RWPE2 (cell line): ENCODE measurements around the gene ADAR.
"Not testable (repeated sequence)": the region's sequence is repeated elsewhere in the genome, so short reads cannot be mapped to it uniquely, and the experiment has no call there.

ENCODE experiments used
- ATAC-seq: fragments of 200-7000 bp; cut with Tn5 transposase; 3 replicates; pipeline ENCODE4 v1.9.1; 2021; ENCODE audit warnings: low read depth
- DNase-seq: peaks from one replicate; pipeline ENCODE4 v3.0.0-alpha.2; 2020; ENCODE audit warnings: low spot score
- H3K27ac ChIP-seq: fragments of 450-650 bp; 2 replicates; pipeline ENCODE4 v1.5.1; 2017; ENCODE audit warnings: mild to moderate bottlenecking; ENCODE audit not compliant: poor library complexity, severe bottlenecking
- H3K27me3 ChIP-seq: fragments of 250-450 bp; sonication (Bioruptor Pico); 2 replicates; pipeline ENCODE4 v1.5.1; 2021; ENCODE audit warnings: mild to moderate bottlenecking, moderate library complexity; ENCODE audit not compliant: insufficient read depth, poor library complexity, severe bottlenecking
- H3K36me3 ChIP-seq: fragments of 250-450 bp; sonication (Bioruptor Pico); 2 replicates; pipeline ENCODE4 v1.5.1; 2020; ENCODE audit warnings: low read depth, mild to moderate bottlenecking, moderate library complexity
- H3K4me1 ChIP-seq: fragments of 250-450 bp; sonication (Bioruptor Pico); 2 replicates; pipeline ENCODE4 v1.5.1; 2021; ENCODE audit warnings: mild to moderate bottlenecking, moderate library complexity; ENCODE audit not compliant: insufficient read depth, poor library complexity, severe bottlenecking
- H3K4me3 ChIP-seq: fragments of 250-450 bp; sonication (Bioruptor Pico); 2 replicates; pipeline ENCODE4 v1.5.1; 2021; ENCODE audit warnings: mild to moderate bottlenecking, moderate library complexity; ENCODE audit not compliant: severe bottlenecking
- H3K9me3 ChIP-seq: fragments of 250-450 bp; sonication (Bioruptor Pico); 2 replicates; pipeline ENCODE4 v1.5.1; 2021; ENCODE audit warnings: mild to moderate bottlenecking, moderate library complexity; ENCODE audit not compliant: severe bottlenecking
- CTCF ChIP-seq: fragments of 450-650 bp; IDR thresholded peaks from one replicate; pipeline ENCODE4 v1.5.1; 2017; ENCODE audit warnings: mild to moderate bottlenecking, moderate library complexity; ENCODE audit not compliant: poor library complexity, severe bottlenecking

The ADAR gene

GRCh38 chr1:154607609-154608396 lies at the start of gene ADAR:
Gene ADAR, minus strand, starts transcription at chr1:154608186. Its CDS starts 180 bp downstream, at chr1:154608006.
- Histone ChIP-seq H3K27ac (peak within 1 kb of the TSS; percentile 82), H3K9me3 (no peaks in the 10 kb centered on the region), H3K36me3 (peaks cover 12% of the 10 kb centered on the region), H3K27me3 (no peaks in the 10 kb centered on the region), H3K4me1 (peaks cover 5% of the 10 kb centered on the region), H3K4me3 (peak within 1 kb of the TSS; percentile 74)
- ATAC-seq (peak; percentile 75), DNase-seq (peak; percentile 90)
- no peak for TF ChIP-seq CTCF

GRCh38 chr1:154657556-154657955 lies 49.6 kb upstream of the ADAR start:
- Histone ChIP-seq H3K27ac (no peak overlapping the region), H3K27me3 (peaks cover 31% of the 10 kb centered on the region), H3K4me1 (no peaks in the 10 kb centered on the region), H3K4me3 (no peak overlapping the region), H3K9me3 (no peaks in the 10 kb centered on the region), H3K36me3 (no peaks in the 10 kb centered on the region)
- no peak for ATAC-seq
- DNase-seq: no peak
- TF ChIP-seq CTCF: no peak

GRCh38 chr1:154652893-154653292 lies 44.9 kb upstream of the ADAR start:
- Histone ChIP-seq H3K36me3 (no peaks in the 10 kb centered on the region), H3K4me3 (no peak overlapping the region), H3K27me3 (peaks cover 32% of the 10 kb centered on the region), H3K27ac (no peak overlapping the region), H3K9me3 (no peaks in the 10 kb centered on the region), H3K4me1 (no peaks in the 10 kb centered on the region)
- DNase-seq: no peak
- no peak for ATAC-seq
- TF ChIP-seq CTCF: no peak

DNA sequence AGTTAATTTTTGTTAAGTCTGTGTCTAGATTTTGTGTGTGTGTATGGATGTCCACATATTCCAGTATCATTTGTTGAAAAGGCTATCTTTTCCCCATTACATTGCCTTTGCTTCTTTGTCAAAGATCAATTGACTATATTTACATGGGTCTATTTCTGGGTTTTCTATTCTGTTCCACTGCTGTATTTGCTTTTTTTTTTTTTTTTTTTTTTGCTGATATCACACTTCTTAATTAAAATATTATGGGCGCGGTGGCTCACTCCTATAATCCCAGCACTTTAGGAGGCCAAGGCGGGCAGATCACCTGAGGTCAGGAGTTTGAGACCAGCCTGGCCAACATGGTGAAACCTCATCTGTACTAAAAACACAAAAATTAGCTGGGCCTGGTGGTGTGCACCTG lies 36.7 kb upstream of the ADAR start:
- not testable (repeated sequence) for ATAC-seq, DNase-seq, H3K9me3 ChIP-seq, H3K27me3 ChIP-seq, H3K36me3 ChIP-seq, H3K4me1 ChIP-seq, H3K4me3 ChIP-seq, H3K27ac ChIP-seq

GRCh38 chr1:154641534-154641933 lies 33.5 kb upstream of the ADAR start:
- no peaks in the 10 kb centered on the region for H3K4me1 ChIP-seq
- TF ChIP-seq CTCF: no peak
- no peak for ATAC-seq
- no peak overlapping the region for H3K27ac ChIP-seq
- no peak for DNase-seq
- H3K9me3 ChIP-seq: peaks cover 5% of the 10 kb centered on the region
- no peaks in the 10 kb centered on the region for H3K36me3 ChIP-seq
- H3K27me3 ChIP-seq: no peaks in the 10 kb centered on the region
- no peak overlapping the region for H3K4me3 ChIP-seq
